Skeletal muscle satellite cell (primary cell): ENCODE data around the gene FAM78A.

ENCODE experiments used
- H3K27me3 ChIP-seq: 2 replicates; pipeline ENCODE4 v1.7.0; 2013; ENCODE audit warnings: low read length; ENCODE audit not compliant: control insufficient read depth, insufficient read depth
- H3K36me3 ChIP-seq: 2 replicates; pipeline ENCODE4 v1.7.0; 2013; ENCODE audit warnings: mild to moderate bottlenecking, control low read depth, low read length; ENCODE audit not compliant: insufficient read depth
- H3K4me1 ChIP-seq: 2 replicates; pipeline ENCODE4 v1.7.0; 2013; ENCODE audit warnings: low read length; ENCODE audit not compliant: control insufficient read depth, insufficient read depth
- H3K4me2 ChIP-seq: 2 replicates; pipeline ENCODE4 v1.7.0; 2013; ENCODE audit warnings: mild to moderate bottlenecking, low read length
- H3K4me3 ChIP-seq: 2 replicates; pipeline ENCODE4 v1.7.0; 2013; ENCODE audit warnings: low read length
- H3K9ac ChIP-seq: 2 replicates; pipeline ENCODE4 v1.7.0; 2013; ENCODE audit warnings: mild to moderate bottlenecking, low read depth, low read length, moderate library complexity
- H3K9me3 ChIP-seq: replicated peaks from 2 replicates; pipeline ENCODE4 v1.7.0; 2013; ENCODE audit warnings: mild to moderate bottlenecking, control low read depth, low read length

Gene FAM78A

DNA sequence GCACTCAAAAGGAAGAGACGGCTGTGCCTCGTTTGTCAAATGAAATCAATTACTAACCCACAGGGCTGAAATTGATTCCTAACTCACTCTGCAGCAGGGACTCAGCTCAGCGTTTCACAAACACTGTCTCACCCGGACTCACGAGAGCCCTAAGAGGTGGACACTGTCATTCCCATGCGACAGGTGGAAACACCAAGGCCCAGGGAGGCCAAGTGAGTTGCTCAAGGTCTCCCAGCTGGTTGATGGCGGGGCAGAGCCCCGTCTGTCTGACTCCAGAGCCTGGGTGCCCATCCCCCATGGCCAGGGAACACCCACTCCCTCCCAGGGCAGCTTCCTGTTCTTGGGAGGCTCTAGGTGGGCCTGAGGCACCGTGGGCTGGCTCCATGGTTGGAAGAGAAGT, 11.9 kb upstream of the FAM78A start:
- Histone ChIP-seq H3K36me3 (no peaks in the 10 kb centered on the region), H3K4me1 (peaks cover 21% of the 10 kb centered on the region), H3K27me3 (peaks cover 2% of the 10 kb centered on the region), H3K4me2 (no peak overlapping the region), H3K9me3 (no peaks in the 10 kb centered on the region), H3K9ac (no peak overlapping the region), H3K4me3 (no peak overlapping the region)

GRCh38 chr9:131287359-131287758, 11.0 kb upstream of the FAM78A start:
- Histone ChIP-seq H3K4me1 (peaks cover 21% of the 10 kb centered on the region), H3K4me3 (no peak overlapping the region), H3K36me3 (no peaks in the 10 kb centered on the region), H3K4me2 (no peak overlapping the region), H3K9ac (no peak overlapping the region), H3K9me3 (no peaks in the 10 kb centered on the region), H3K27me3 (peaks cover 10% of the 10 kb centered on the region)

GRCh38 chr9:131284856-131285255, 8.5 kb upstream of the FAM78A start:
- Histone ChIP-seq H3K9ac (no peak overlapping the region), H3K4me1 (peaks cover 6% of the 10 kb centered on the region), H3K4me3 (no peak overlapping the region), H3K27me3 (peaks cover 32% of the 10 kb centered on the region), H3K36me3 (no peaks in the 10 kb centered on the region), H3K9me3 (no peaks in the 10 kb centered on the region), H3K4me2 (no peak overlapping the region)

GRCh38 chr9:131282688-131283422, 6.5 kb upstream of the FAM78A start:
- Histone ChIP-seq H3K27me3 (peaks cover 33% of the 10 kb centered on the region), H3K9me3 (no peaks in the 10 kb centered on the region), H3K4me2 (peak overlapping the region; percentile 48), H3K4me1 (no peaks in the 10 kb centered on the region), H3K4me3 (peak overlapping the region; percentile 43), H3K9ac (no peak overlapping the region), H3K36me3 (no peaks in the 10 kb centered on the region)

DNA sequence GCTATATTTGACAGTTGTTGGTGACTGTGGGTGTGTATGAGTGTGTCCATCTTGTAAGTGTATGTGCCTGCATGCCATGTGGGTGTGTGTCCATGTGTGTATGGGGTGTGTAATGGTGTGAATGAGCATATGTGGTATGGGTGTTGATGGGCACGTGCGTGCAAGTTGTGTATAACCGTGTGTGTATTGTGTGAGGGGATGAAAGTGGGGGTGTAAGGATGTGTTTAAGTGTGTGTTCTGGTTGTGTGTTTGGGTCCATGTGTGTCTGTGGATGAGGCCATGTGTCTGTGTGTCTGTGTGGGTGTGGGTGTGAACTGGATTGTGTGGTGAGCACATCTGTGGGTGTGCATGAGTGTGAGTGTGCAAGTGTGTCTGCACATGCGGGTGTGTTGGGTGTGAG, 5.9 kb upstream of the FAM78A start:
- Histone ChIP-seq H3K9me3 (no peaks in the 10 kb centered on the region), H3K27me3 (peaks cover 33% of the 10 kb centered on the region), H3K9ac (no peak overlapping the region), H3K4me2 (no peak overlapping the region), H3K36me3 (no peaks in the 10 kb centered on the region), H3K4me3 (no peak overlapping the region), H3K4me1 (no peaks in the 10 kb centered on the region)

DNA sequence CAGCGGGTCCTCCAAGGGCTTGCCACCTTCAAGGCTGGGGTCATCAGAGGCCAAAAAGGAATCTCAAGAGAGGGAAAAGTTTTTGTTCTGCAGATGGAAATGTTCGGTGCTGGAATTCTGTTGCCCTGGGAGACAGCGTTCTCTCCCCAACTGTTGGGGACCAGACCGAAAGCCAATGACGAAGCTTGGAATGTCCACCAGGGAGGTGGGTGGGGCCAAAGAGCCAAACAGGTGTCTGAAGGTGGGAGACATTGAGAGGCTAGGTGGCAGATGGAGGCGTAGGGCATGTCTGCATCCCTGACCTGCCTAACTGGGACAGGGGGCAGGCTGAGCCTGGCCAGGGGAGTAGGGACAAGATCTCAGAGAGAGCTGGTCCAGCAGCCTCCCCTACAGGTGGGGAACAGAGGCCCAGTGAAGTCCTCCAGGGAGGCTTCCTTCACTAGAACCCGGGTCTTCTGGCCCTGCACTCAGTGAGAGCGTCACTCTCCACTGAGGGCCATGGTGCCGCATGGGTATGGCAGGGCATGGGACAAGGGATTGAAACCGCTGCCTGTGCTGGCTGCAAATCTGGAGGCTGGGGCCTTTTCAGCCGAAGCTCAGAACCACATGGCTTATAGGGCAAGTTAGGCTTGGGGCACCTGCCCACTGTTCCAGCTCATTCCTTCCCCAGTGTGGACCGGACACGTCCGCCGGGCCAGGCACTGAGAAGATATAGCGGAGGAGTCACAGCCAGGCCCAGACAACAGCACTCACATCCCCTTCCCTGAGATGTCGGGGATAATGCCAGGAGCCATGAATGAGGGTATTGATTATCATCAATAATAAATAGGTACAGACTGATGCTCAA, 5.0 kb upstream of the FAM78A start:
- no peaks in the 10 kb centered on the region for H3K36me3 ChIP-seq
- H3K9ac ChIP-seq, result no peak overlapping the region
- H3K9me3 ChIP-seq, result no peaks in the 10 kb centered on the region
- peaks cover 34% of the 10 kb centered on the region for H3K27me3 ChIP-seq
- H3K4me3 ChIP-seq, result no peak overlapping the region
- no peak overlapping the region for H3K4me2 ChIP-seq
- H3K4me1 ChIP-seq, result no peaks in the 10 kb centered on the region

GRCh38 chr9:131280660-131281059, 4.3 kb upstream of the FAM78A start:
- no peaks in the 10 kb centered on the region for H3K9me3 ChIP-seq
- H3K27me3 ChIP-seq, result peaks cover 41% of the 10 kb centered on the region
- H3K4me1 ChIP-seq, result no peaks in the 10 kb centered on the region
- H3K4me2 ChIP-seq, result no peak overlapping the region
- no peak overlapping the region for H3K4me3 ChIP-seq
- H3K9ac ChIP-seq, result no peak overlapping the region
- no peaks in the 10 kb centered on the region for H3K36me3 ChIP-seq

GRCh38 chr9:131279863-131280570, 3.7 kb upstream of the FAM78A start:
- Histone ChIP-seq H3K36me3 (no peaks in the 10 kb centered on the region), H3K27me3 (peaks cover 45% of the 10 kb centered on the region), H3K4me1 (no peaks in the 10 kb centered on the region), H3K9me3 (no peaks in the 10 kb centered on the region), H3K9ac (no peak overlapping the region), H3K4me2 (no peak overlapping the region), H3K4me3 (no peak overlapping the region)

GRCh38 chr9:131279196-131279862, 3.0 kb upstream of the FAM78A start:
- Histone ChIP-seq H3K4me3 (no peak overlapping the region), H3K9me3 (no peaks in the 10 kb centered on the region), H3K4me2 (no peak overlapping the region), H3K9ac (no peak overlapping the region), H3K36me3 (no peaks in the 10 kb centered on the region), H3K27me3 (peaks cover 47% of the 10 kb centered on the region), H3K4me1 (no peaks in the 10 kb centered on the region)

- Histone ChIP-seq H3K36me3 (no peaks in the 10 kb centered on the region), H3K4me2 (no peak overlapping the region), H3K9me3 (no peaks in the 10 kb centered on the region), H3K4me1 (no peaks in the 10 kb centered on the region), H3K4me3 (no peak overlapping the region), H3K9ac (no peak overlapping the region), H3K27me3 (peaks cover 50% of the 10 kb centered on the region)
These were observed 2.4 kb upstream of the FAM78A start for GRCh38 chr9:131278702-131279111.
